ENCODE data around the gene LPIN3. TPM values are rescaled to one million over a fixed set of nuclear protein-coding genes. Genes with fewer than 3 reads are reported as not detected.
"Not testable (repeated sequence)": the region's sequence is repeated elsewhere in the genome, so short reads cannot be mapped to it uniquely, and the experiment has no call there.

The LPIN3 gene
- total RNA-seq, 4 donors from 2014 or later, result 7.4 to 30.5 (median 10.2) TPM

DNA sequence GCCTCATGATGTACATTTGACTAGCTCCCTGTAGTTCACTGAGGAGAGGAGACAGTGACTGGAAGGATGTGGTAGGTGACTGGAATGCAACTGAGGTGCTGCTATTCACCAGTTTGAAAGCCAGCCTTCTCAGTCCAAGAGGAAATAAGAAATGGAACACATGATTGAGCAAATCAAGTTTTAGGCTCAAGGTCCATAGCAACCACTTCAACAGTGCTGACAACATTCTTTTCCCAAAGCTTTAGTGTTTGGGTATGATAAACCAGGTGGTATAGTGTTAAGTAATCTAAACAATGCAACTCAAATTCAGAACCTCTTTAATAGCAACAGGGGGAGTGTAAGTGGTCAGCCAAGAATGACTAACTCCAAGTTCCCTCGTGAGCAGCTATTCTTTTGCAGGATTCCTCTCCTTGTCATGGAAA is 32.3 kb upstream of the LPIN3 start:
- Histone ChIP-seq H3K4me1 (no peaks in the 10 kb centered on the region), H3K27me3 (no peaks in the 10 kb centered on the region), H3K9me3 (no peaks in the 10 kb centered on the region), H3K4me3 (no peak overlapping the region), H3K27ac (peak overlapping the region; percentile 62 to 65), H3K36me3 (no peaks in the 10 kb centered on the region)
- no peak for TF ChIP-seq POLR2A (IDR thresholded peaks at IDR 0.05)
- TF ChIP-seq, protein P1, sequence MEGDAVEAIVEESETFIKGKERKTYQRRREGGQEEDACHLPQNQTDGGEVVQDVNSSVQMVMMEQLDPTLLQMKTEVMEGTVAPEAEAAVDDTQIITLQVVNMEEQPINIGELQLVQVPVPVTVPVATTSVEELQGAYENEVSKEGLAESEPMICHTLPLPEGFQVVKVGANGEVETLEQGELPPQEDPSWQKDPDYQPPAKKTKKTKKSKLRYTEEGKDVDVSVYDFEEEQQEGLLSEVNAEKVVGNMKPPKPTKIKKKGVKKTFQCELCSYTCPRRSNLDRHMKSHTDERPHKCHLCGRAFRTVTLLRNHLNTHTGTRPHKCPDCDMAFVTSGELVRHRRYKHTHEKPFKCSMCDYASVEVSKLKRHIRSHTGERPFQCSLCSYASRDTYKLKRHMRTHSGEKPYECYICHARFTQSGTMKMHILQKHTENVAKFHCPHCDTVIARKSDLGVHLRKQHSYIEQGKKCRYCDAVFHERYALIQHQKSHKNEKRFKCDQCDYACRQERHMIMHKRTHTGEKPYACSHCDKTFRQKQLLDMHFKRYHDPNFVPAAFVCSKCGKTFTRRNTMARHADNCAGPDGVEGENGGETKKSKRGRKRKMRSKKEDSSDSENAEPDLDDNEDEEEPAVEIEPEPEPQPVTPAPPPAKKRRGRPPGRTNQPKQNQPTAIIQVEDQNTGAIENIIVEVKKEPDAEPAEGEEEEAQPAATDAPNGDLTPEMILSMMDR (IDR thresholded peaks at IDR 0.05), result no peak
- intact Hi-C loops (cut with DNase I; ENCODE audit: low total_unique reads), result no loop called here
- no peak for DNase-seq

DNA sequence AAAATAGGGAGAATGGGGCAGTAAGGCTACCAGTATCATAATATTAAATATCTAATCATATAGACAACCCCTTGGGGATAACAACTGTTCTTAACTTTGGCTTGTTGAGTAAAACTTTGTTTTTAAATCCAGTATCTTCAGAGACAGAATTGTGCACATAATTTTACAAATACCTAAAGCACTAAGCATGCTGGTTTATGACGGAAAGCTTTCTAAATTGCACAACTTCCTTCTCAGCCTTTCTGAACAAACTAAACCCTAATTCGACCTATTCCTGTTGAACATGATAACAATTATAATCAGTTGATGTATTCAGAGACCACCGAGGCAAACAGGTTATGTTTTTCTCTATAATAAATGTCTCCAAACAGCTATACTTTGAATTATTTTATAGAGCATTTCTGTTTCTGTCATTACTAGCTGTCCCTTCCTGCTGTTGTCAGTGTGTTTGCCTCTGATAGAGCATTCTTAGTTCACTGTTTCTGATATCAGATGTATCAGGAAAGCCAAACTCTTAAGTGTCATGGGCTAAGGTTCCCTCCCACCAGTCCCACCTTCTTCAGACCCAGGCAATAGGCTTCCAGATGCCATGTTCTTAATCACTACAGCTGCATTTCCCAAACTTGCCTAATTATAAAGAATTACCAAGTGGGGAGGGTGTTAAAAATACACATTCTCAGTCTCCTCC is 31.8 kb upstream of the LPIN3 start:
- no peaks in the 10 kb centered on the region for H3K36me3 ChIP-seq
- H3K27me3 ChIP-seq, result no peaks in the 10 kb centered on the region
- no peak for DNase-seq
- H3K27ac ChIP-seq, result peak overlapping the region; percentile 62 to 65
- TF ChIP-seq, protein P1 (IDR thresholded peaks at IDR 0.05), result no peak
- no peak for TF ChIP-seq POLR2A (IDR thresholded peaks at IDR 0.05)
- no peaks in the 10 kb centered on the region for H3K4me1 ChIP-seq
- intact Hi-C loops (cut with DNase I; ENCODE audit: low total_unique reads), result no loop called here
- H3K9me3 ChIP-seq, result no peaks in the 10 kb centered on the region
- H3K4me3 ChIP-seq, result no peak overlapping the region

DNA sequence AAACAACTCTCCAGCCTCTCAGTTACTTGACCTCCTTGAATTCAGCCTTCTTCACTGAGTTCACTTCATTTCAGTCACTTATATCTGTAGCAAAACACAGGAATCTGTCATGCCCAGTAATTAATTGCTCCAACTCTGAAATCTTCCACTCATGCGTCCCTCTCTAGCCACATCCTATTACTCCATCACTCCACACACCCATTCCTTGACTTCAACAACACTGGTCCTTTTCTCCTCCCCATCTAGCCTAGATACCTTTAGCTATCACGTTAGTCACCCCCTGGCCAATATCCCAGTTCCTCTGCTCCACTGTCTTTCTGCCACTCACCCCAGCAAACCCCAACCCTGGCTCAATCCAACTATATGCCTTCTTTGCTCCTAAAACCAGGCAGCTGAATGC is 30.8 kb upstream of the LPIN3 start:
- Histone ChIP-seq H3K4me3 (no peak overlapping the region), H3K9me3 (no peaks in the 10 kb centered on the region), H3K27ac (peak overlapping the region; percentile 62 to 65), H3K4me1 (no peaks in the 10 kb centered on the region), H3K27me3 (no peaks in the 10 kb centered on the region), H3K36me3 (no peaks in the 10 kb centered on the region)
- no peak for TF ChIP-seq POLR2A (IDR thresholded peaks at IDR 0.05)
- TF ChIP-seq, protein P1 (IDR thresholded peaks at IDR 0.05), result no peak
- DNase-seq, result no peak
- intact Hi-C loops (cut with DNase I; ENCODE audit: low total_unique reads), result no loop called here

DNA sequence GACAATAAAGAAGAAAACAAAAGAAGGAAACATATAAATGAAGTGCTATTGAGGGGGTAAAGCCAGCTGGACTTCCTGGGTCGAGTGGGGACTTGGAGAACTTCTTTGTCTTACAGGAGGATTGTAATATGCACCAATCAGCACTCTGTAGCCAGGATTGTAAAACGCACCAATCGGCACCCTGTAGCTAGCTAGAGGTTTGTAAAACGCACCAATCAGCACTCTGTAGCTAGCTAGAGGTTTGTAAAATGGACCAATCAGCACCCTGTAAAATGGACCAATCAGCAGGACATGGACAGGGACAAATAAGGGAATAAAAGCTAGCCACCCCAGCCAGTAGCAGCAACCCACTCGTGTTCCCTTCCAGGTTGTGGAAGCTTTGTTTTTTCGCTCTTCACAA is 28.6 kb upstream of the LPIN3 start:
- intact Hi-C loops (cut with DNase I; ENCODE audit: low total_unique reads); H3K4me1 ChIP-seq; H3K9me3 ChIP-seq; DNase-seq; H3K4me3 ChIP-seq; H3K27me3 ChIP-seq; H3K36me3 ChIP-seq; H3K27ac ChIP-seq: not testable (repeated sequence)

DNA sequence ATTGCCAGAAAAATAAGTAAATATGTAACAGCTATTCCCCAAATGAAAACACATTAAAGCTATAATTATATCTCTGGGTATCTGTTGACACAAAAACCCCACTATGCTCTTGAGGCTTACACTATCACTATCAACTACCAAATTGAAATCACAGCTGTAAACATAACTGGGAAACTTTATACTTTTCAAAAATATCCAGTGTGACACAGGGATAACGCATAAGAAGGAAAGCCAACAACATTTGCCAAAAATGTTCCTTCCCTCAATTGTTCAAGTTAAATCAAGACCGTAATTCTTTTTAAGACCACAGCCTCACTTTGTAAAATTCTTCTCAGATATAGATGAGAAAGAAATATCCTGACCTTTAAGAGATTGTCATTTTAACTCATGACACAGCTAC is 26.2 kb upstream of the LPIN3 start:
- intact Hi-C loops (cut with DNase I; ENCODE audit: low total_unique reads), result no loop called here
- peaks cover 0 to 4% of the 10 kb centered on the region in 2 donors for H3K4me1 ChIP-seq
- TF ChIP-seq POLR2A (IDR thresholded peaks at IDR 0.05), result no peak

DNA sequence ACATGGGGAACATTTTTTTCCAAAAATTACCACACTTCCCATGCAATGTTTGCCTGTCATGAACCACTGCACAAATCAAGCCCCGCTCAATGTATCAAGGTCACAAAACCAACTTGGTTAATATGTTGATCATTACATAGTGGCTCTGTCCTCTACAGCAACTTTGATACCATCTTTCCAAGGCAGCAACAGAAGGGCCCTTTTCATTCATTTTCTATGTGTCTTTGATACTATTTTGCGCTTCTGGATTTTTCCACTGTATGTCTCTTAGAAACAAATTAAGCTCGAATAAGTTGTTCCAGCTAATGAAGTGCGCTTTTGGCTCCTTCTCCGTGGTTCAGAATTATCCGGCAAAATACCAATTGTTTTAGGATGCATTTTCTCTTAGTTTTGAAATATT is 24.6 kb upstream of the LPIN3 start:
- TF ChIP-seq, protein P1 (IDR thresholded peaks at IDR 0.05), result no peak
- no peak for TF ChIP-seq POLR2A (IDR thresholded peaks at IDR 0.05)
- H3K27ac ChIP-seq, result peak overlapping the region; percentile 89 to 99
- peaks cover 0 to 4% of the 10 kb centered on the region in 2 donors for H3K4me1 ChIP-seq

More for the DNA sequence above, 26.2 kb upstream of the LPIN3 start:
- no peak for DNase-seq
- no peaks in the 10 kb centered on the region for H3K36me3 ChIP-seq
- peak overlapping the region in 1 of 2 donors; percentile 61 for H3K27ac ChIP-seq
- no peaks in the 10 kb centered on the region for H3K27me3 ChIP-seq
- H3K4me3 ChIP-seq, result no peak overlapping the region
- H3K9me3 ChIP-seq, result no peaks in the 10 kb centered on the region

More for the DNA sequence above, 24.6 kb upstream of the LPIN3 start:
- peak overlapping the region in 1 of 2 donors; percentile 96 for H3K4me3 ChIP-seq
- no peaks in the 10 kb centered on the region for H3K36me3 ChIP-seq
- intact Hi-C loops (cut with DNase I; ENCODE audit: low total_unique reads), result no loop called here
- no peaks in the 10 kb centered on the region for H3K9me3 ChIP-seq
- H3K27me3 ChIP-seq, result no peaks in the 10 kb centered on the region
- no peak for DNase-seq

Data from uterus (tissue), 4 donors.